Stimulated activated CD4-positive, alpha-beta T cell treated with anti-CD3 and anti-CD28 coated beads, TNF-alpha, amount 100 ng/mL, for 4 hours (primary cell): Measurements from ENCODE around the gene ZNF318.
"Not testable (repeated sequence)": the region's sequence is repeated elsewhere in the genome, so short reads cannot be mapped to it uniquely, and the experiment has no call there.

Source experiments
- DNase-seq, 3 experiments: peaks; one replicate each; pipeline ENCODE4 v3.0.0-alpha.2; 2020; ENCODE audit warnings: low read depth in 3 of 3

ZNF318 gene

GRCh38 chr6:43383021-43383667 is 13.7 kb upstream of the ZNF318 start:
- DNase-seq = no peak

- DNase-seq = not testable (repeated sequence)
Observed at GRCh38 chr6:43380858-43381257, 11.4 kb upstream of the ZNF318 start.

GRCh38 chr6:43378631-43379030 is 9.2 kb upstream of the ZNF318 start:
- no peak for DNase-seq

GRCh38 chr6:43377710-43378229 is 8.3 kb upstream of the ZNF318 start:
- DNase-seq = no peak

- no peak for DNase-seq
Observed at GRCh38 chr6:43376551-43376981, 7.1 kb upstream of the ZNF318 start.

- no peak for DNase-seq
Observed at GRCh38 chr6:43375693-43376092, 6.2 kb upstream of the ZNF318 start.

- no peak for DNase-seq
Observed at GRCh38 chr6:43373252-43373875, 3.9 kb upstream of the ZNF318 start.

- not testable (repeated sequence) for DNase-seq
Observed at GRCh38 chr6:43370003-43370580, 645 bp upstream of the ZNF318 start.

- no peak for DNase-seq
Observed at GRCh38 chr6:43368259-43369160, 937 bp downstream of the ZNF318 start.

- no peak for DNase-seq
Observed at GRCh38 chr6:43367245-43367984, 2.0 kb downstream of the ZNF318 start.

- no peak for DNase-seq
Observed at GRCh38 chr6:43361269-43361668, 8.2 kb downstream of the ZNF318 start.

GRCh38 chr6:43359831-43360230 is 9.6 kb downstream of the ZNF318 start:
- no peak for DNase-seq

- no peak for DNase-seq
Observed at GRCh38 chr6:43359381-43359780, 10.1 kb downstream of the ZNF318 start.

- DNase-seq = no peak
Observed at GRCh38 chr6:43355862-43356590, 13.4 kb downstream of the ZNF318 start.

- DNase-seq = not testable (repeated sequence)
Observed at GRCh38 chr6:43351951-43352350, 17.5 kb downstream of the ZNF318 start.

GRCh38 chr6:43347444-43347843 is 22.0 kb downstream of the ZNF318 start:
- no peak for DNase-seq

GRCh38 chr6:43347021-43347420 is 22.4 kb downstream of the ZNF318 start:
- no peak for DNase-seq

- not testable (repeated sequence) for DNase-seq
Observed at GRCh38 chr6:43346243-43346642, 23.2 kb downstream of the ZNF318 start.

GRCh38 chr6:43339168-43339567 is 30.3 kb downstream of the ZNF318 start:
- DNase-seq = no peak

- no peak for DNase-seq
Observed at GRCh38 chr6:43338243-43338642, 31.2 kb downstream of the ZNF318 start.

GRCh38 chr6:43336382-43336781 is 33.1 kb downstream of the ZNF318 start:
- no peak for DNase-seq
